ENCODE results near the gene MEGF9.
"Not testable (repeated sequence)": the region's sequence is repeated elsewhere in the genome, so short reads cannot be mapped to it uniquely, and the experiment has no call there.

The MEGF9 gene

GRCh38 chr9:120663950-120664349, 50.3 kb downstream of the MEGF9 start:
- H3K27ac Mint-ChIP-seq = no peak overlapping the region
- H3K27me3 Mint-ChIP-seq = no peaks in the 10 kb centered on the region
- ATAC-seq = no peak
- H3K36me3 Mint-ChIP-seq = no peaks in the 10 kb centered on the region
- H3K4me1 Mint-ChIP-seq = peaks cover 8% of the 10 kb centered on the region
- no peak overlapping the region for H3K4me3 Mint-ChIP-seq
- no peaks in the 10 kb centered on the region for H3K9me3 Mint-ChIP-seq

- Mint-ChIP-seq H3K36me3 (no peaks in the 10 kb centered on the region), H3K9me3 (no peaks in the 10 kb centered on the region)
These were observed 50.9 kb downstream of the MEGF9 start for GRCh38 chr9:120663380-120663779.

GRCh38 chr9:120662513-120662912, 51.8 kb downstream of the MEGF9 start:
- Mint-ChIP-seq H3K27me3 (no peaks in the 10 kb centered on the region), H3K4me3 (no peak overlapping the region), H3K36me3 (no peaks in the 10 kb centered on the region)

More at GRCh38 chr9:120663380-120663779, 50.9 kb downstream of the MEGF9 start:
- H3K4me1 Mint-ChIP-seq = peaks cover 8% of the 10 kb centered on the region
- H3K27me3 Mint-ChIP-seq = no peaks in the 10 kb centered on the region
- H3K4me3 Mint-ChIP-seq = no peak overlapping the region
- no peak overlapping the region for H3K27ac Mint-ChIP-seq
- ATAC-seq = no peak

GRCh38 chr9:120659676-120660075, 54.6 kb downstream of the MEGF9 start:
- Mint-ChIP-seq H3K27ac (no peak overlapping the region), H3K36me3 (no peaks in the 10 kb centered on the region), H3K27me3 (no peaks in the 10 kb centered on the region), H3K4me1 (peaks cover 8% of the 10 kb centered on the region), H3K9me3 (no peaks in the 10 kb centered on the region), H3K4me3 (no peak overlapping the region)
- ATAC-seq = no peak

More at GRCh38 chr9:120662513-120662912, 51.8 kb downstream of the MEGF9 start:
- Mint-ChIP-seq H3K4me1 (peaks cover 8% of the 10 kb centered on the region), H3K27ac (no peak overlapping the region), H3K9me3 (no peaks in the 10 kb centered on the region)
- no peak for ATAC-seq

- Mint-ChIP-seq H3K36me3 (no peaks in the 10 kb centered on the region), H3K4me1 (peaks cover 8% of the 10 kb centered on the region)
- ATAC-seq = no peak
These were observed 55.1 kb downstream of the MEGF9 start for GRCh38 chr9:120659209-120659608.

GRCh38 chr9:120655005-120655622, 59.2 kb downstream of the MEGF9 start:
- H3K27me3 Mint-ChIP-seq = no peaks in the 10 kb centered on the region
- H3K4me3 Mint-ChIP-seq = no peak overlapping the region
- ATAC-seq = no peak
- no peaks in the 10 kb centered on the region for H3K9me3 Mint-ChIP-seq
- no peak overlapping the region for H3K27ac Mint-ChIP-seq
- H3K4me1 Mint-ChIP-seq = no peaks in the 10 kb centered on the region
- peaks cover 5% of the 10 kb centered on the region for H3K36me3 Mint-ChIP-seq

More at GRCh38 chr9:120659209-120659608, 55.1 kb downstream of the MEGF9 start:
- Mint-ChIP-seq H3K27me3 (no peaks in the 10 kb centered on the region), H3K27ac (no peak overlapping the region), H3K4me3 (no peak overlapping the region), H3K9me3 (no peaks in the 10 kb centered on the region)

GRCh38 chr9:120654272-120654671, 60.0 kb downstream of the MEGF9 start:
- Mint-ChIP-seq H3K36me3 (peaks cover 5% of the 10 kb centered on the region), H3K27me3 (no peaks in the 10 kb centered on the region), H3K4me1 (no peaks in the 10 kb centered on the region), H3K27ac (no peak overlapping the region), H3K4me3 (no peak overlapping the region), H3K9me3 (no peaks in the 10 kb centered on the region)
- no peak for ATAC-seq

- Mint-ChIP-seq H3K4me1 (no peaks in the 10 kb centered on the region), H3K4me3 (no peak overlapping the region), H3K27me3 (no peaks in the 10 kb centered on the region), H3K9me3 (no peaks in the 10 kb centered on the region), H3K27ac (no peak overlapping the region), H3K36me3 (peaks cover 5% of the 10 kb centered on the region)
- no peak for ATAC-seq
These were observed 60.5 kb downstream of the MEGF9 start for GRCh38 chr9:120653762-120654161.

GRCh38 chr9:120652934-120653333, 61.3 kb downstream of the MEGF9 start:
- no peaks in the 10 kb centered on the region for H3K4me1 Mint-ChIP-seq

GRCh38 chr9:120650352-120650751, 63.9 kb downstream of the MEGF9 start:
- Mint-ChIP-seq H3K4me1 (no peaks in the 10 kb centered on the region), H3K9me3 (no peaks in the 10 kb centered on the region), H3K36me3 (peaks cover 13% of the 10 kb centered on the region), H3K27ac (no peak overlapping the region), H3K27me3 (no peaks in the 10 kb centered on the region), H3K4me3 (no peak overlapping the region)
- no peak for ATAC-seq

More at GRCh38 chr9:120652934-120653333, 61.3 kb downstream of the MEGF9 start:
- Mint-ChIP-seq H3K27me3 (no peaks in the 10 kb centered on the region), H3K4me3 (no peak overlapping the region), H3K36me3 (peaks cover 11% of the 10 kb centered on the region), H3K9me3 (no peaks in the 10 kb centered on the region), H3K27ac (no peak overlapping the region)
- ATAC-seq = no peak

GRCh38 chr9:120648581-120649197, 65.6 kb downstream of the MEGF9 start:
- H3K36me3 Mint-ChIP-seq = peaks cover 13% of the 10 kb centered on the region
- H3K9me3 Mint-ChIP-seq = no peaks in the 10 kb centered on the region
- H3K27ac Mint-ChIP-seq = no peak overlapping the region
- ATAC-seq = no peak
- no peaks in the 10 kb centered on the region for H3K27me3 Mint-ChIP-seq
- no peak overlapping the region for H3K4me3 Mint-ChIP-seq
- H3K4me1 Mint-ChIP-seq = no peaks in the 10 kb centered on the region

- H3K9me3 Mint-ChIP-seq = no peaks in the 10 kb centered on the region
- no peak overlapping the region for H3K4me3 Mint-ChIP-seq
- no peak for ATAC-seq
- peaks cover 22% of the 10 kb centered on the region for H3K36me3 Mint-ChIP-seq
- no peaks in the 10 kb centered on the region for H3K4me1 Mint-ChIP-seq
- H3K27me3 Mint-ChIP-seq = no peaks in the 10 kb centered on the region
- H3K27ac Mint-ChIP-seq = no peak overlapping the region
These were observed 67.3 kb downstream of the MEGF9 start for GRCh38 chr9:120646948-120647347.

- Mint-ChIP-seq H3K9me3 (no peaks in the 10 kb centered on the region), H3K4me1 (no peaks in the 10 kb centered on the region), H3K27me3 (no peaks in the 10 kb centered on the region), H3K4me3 (no peak overlapping the region), H3K36me3 (peaks cover 23% of the 10 kb centered on the region), H3K27ac (no peak overlapping the region)
- ATAC-seq = no peak
These were observed 68.5 kb downstream of the MEGF9 start for GRCh38 chr9:120645760-120646159.

- Mint-ChIP-seq H3K4me1 (no peaks in the 10 kb centered on the region), H3K4me3 (no peak overlapping the region), H3K9me3 (no peaks in the 10 kb centered on the region), H3K27ac (no peak overlapping the region), H3K27me3 (no peaks in the 10 kb centered on the region), H3K36me3 (peaks cover 20% of the 10 kb centered on the region)
- ATAC-seq = no peak
These were observed 71.2 kb downstream of the MEGF9 start for GRCh38 chr9:120643061-120643460.

GRCh38 chr9:120642129-120642770, 72.0 kb downstream of the MEGF9 start:
- no peak for ATAC-seq
- no peaks in the 10 kb centered on the region for H3K4me1 Mint-ChIP-seq
- H3K4me3 Mint-ChIP-seq = no peak overlapping the region
- H3K27me3 Mint-ChIP-seq = no peaks in the 10 kb centered on the region
- H3K36me3 Mint-ChIP-seq = peaks cover 17% of the 10 kb centered on the region
- H3K9me3 Mint-ChIP-seq = no peaks in the 10 kb centered on the region
- no peak overlapping the region for H3K27ac Mint-ChIP-seq

GRCh38 chr9:120640874-120641273, 73.4 kb downstream of the MEGF9 start:
- ATAC-seq, H3K4me1 Mint-ChIP-seq, H3K9me3 Mint-ChIP-seq, H3K4me3 Mint-ChIP-seq, H3K27ac Mint-ChIP-seq, H3K27me3 Mint-ChIP-seq: not testable (repeated sequence)
- H3K36me3 Mint-ChIP-seq = peaks cover 19% of the 10 kb centered on the region

Measured in stimulated activated memory B cell treated with anti-CD40 and anti-IgM and Interleukin-4, amounts not matched to agents 10 μg/mL and 1 μg/mL and 100 μg/mL, for 72 hours (primary cell).